Activated CD4-positive, CD25-positive, alpha-beta regulatory T cell (primary cell): ENCODE data around the gene PHF24.
"Not testable (repeated sequence)": the region's sequence is repeated elsewhere in the genome, so short reads cannot be mapped to it uniquely, and the experiment has no call there.

Experiments used
- DNase-seq, 4 experiments: peaks; one replicate each; lab custom pipeline; 2025; lab: John Stamatoyannopoulos, UW

Gene PHF24

GRCh38 chr9:34957492-34958410 is at the start of gene PHF24:
PHF24 (plus strand) TSS chr9:34958285; CDS start chr9:34971299, 13,014 bp downstream.
- DNase-seq = no peak

GRCh38 chr9:34927061-34927460 is 31.0 kb upstream of the PHF24 start:
- no peak for DNase-seq

GRCh38 chr9:34928921-34929320 is 29.2 kb upstream of the PHF24 start:
- DNase-seq = no peak

- DNase-seq = peak in 1 of 4 experiments; percentile 2
These were observed 28.5 kb upstream of the PHF24 start for GRCh38 chr9:34929506-34930102.

GRCh38 chr9:34939989-34940388 is 18.1 kb upstream of the PHF24 start:
- not testable (repeated sequence) for DNase-seq

GRCh38 chr9:34948451-34948850 is 9.6 kb upstream of the PHF24 start:
- DNase-seq = no peak

GRCh38 chr9:34954225-34954624 is 3.9 kb upstream of the PHF24 start:
- DNase-seq = no peak

GRCh38 chr9:34956066-34956465 is 2.0 kb upstream of the PHF24 start:
- DNase-seq = not testable (repeated sequence)

- DNase-seq = no peak
These were observed 1.4 kb upstream of the PHF24 start for GRCh38 chr9:34956648-34957047.

- no peak for DNase-seq
These were observed 412 bp downstream of the PHF24 start for GRCh38 chr9:34958411-34958982.

- no peak for DNase-seq
These were observed 1.4 kb downstream of the PHF24 start for GRCh38 chr9:34959461-34959860.

- no peak for DNase-seq
These were observed 3.7 kb downstream of the PHF24 start for GRCh38 chr9:34961574-34962490.

- no peak for DNase-seq
These were observed 4.5 kb downstream of the PHF24 start for GRCh38 chr9:34962546-34962945.

GRCh38 chr9:34963552-34963951 is 5.5 kb downstream of the PHF24 start:
- no peak for DNase-seq

GRCh38 chr9:34964458-34964857 is 6.4 kb downstream of the PHF24 start:
- DNase-seq = no peak

GRCh38 chr9:34971146-34971811 is 13.2 kb downstream of the PHF24 start:
- no peak for DNase-seq

- no peak for DNase-seq
These were observed 16.6 kb downstream of the PHF24 start for GRCh38 chr9:34974664-34975063.

GRCh38 chr9:34976441-34976840 is 18.4 kb downstream of the PHF24 start:
- no peak for DNase-seq

GRCh38 chr9:34976992-34977391 is 18.9 kb downstream of the PHF24 start:
- DNase-seq = no peak

GRCh38 chr9:34980181-34980761 is 22.2 kb downstream of the PHF24 start:
- DNase-seq = no peak

- DNase-seq = no peak
These were observed 24.3 kb downstream of the PHF24 start for GRCh38 chr9:34982361-34982760.
